HG02610 (cell line): ENCODE measurements around the gene CCL23.
"Not testable (repeated sequence)": the region's sequence is repeated elsewhere in the genome, so short reads cannot be mapped to it uniquely, and the experiment has no call there.

Experiments
- ATAC-seq: cut with Tn5 transposase; IDR thresholded peaks from one replicate; pipeline ENCODE4 v1.9.1; 2021; ENCODE audit warnings: mild to moderate bottlenecking, moderate library complexity; ENCODE audit not compliant: unreplicated experiment

CCL23 gene

DNA sequence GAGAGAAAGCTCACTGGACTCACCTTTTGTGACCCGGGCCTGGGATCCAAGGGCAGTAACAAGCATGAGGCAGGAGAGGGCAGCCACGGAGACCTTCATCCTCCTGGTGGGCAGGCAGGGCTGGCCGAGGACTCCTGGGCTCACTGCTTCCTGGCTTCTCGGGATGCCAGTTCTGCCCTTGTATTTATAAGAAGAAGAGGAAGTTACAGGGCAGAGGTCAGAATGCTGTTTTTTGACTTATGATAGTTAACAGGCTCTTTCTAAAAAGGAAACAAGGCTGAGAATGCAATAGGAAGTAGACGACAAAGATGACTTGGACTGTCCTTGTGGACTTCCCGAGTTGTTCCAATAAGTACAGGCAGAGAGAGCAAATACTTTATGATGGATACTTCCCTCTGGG lies at the start of gene CCL23:
Gene CCL23 (minus strand): TSS at position 174 of the 400 bp plus-strand sequence. CDS start 75 bp downstream, at position 99.
- ATAC-seq = no peak

GRCh38 chr17:36066365-36066985 lies 48.7 kb upstream of the CCL23 start:
- no peak for ATAC-seq

- no peak for ATAC-seq
Measured at GRCh38 chr17:36063786-36064541, 46.2 kb upstream of the CCL23 start, which contains the start of gene CCL18. TSS of gene CCL18 (plus strand) at chr17:36064272. CDS start at chr17:36064343, 71 bp downstream.

DNA sequence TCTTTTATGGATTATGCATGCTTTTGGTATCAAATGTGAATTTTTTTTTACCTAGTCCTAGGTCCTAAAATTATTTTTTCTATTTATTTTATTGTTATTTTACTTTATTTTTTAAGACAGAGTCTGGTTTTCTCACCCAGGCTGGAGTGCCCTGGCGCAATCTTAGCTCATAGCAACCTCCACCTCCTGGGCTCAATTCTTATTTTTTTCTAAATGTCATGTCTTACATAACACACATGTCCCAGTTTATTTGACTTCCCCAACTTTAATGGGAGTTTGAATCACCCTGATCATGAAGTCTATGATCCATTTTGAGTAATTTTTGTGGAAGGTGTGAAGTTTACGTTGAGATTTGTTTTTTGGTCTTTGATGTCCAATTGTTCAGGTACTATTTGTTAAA lies 43.0 kb upstream of the CCL23 start:
- ATAC-seq = no peak

GRCh38 chr17:36059406-36059805 lies 41.6 kb upstream of the CCL23 start:
- ATAC-seq = no peak

- ATAC-seq = no peak
Measured at GRCh38 chr17:36057911-36058310, 40.1 kb upstream of the CCL23 start.

DNA sequence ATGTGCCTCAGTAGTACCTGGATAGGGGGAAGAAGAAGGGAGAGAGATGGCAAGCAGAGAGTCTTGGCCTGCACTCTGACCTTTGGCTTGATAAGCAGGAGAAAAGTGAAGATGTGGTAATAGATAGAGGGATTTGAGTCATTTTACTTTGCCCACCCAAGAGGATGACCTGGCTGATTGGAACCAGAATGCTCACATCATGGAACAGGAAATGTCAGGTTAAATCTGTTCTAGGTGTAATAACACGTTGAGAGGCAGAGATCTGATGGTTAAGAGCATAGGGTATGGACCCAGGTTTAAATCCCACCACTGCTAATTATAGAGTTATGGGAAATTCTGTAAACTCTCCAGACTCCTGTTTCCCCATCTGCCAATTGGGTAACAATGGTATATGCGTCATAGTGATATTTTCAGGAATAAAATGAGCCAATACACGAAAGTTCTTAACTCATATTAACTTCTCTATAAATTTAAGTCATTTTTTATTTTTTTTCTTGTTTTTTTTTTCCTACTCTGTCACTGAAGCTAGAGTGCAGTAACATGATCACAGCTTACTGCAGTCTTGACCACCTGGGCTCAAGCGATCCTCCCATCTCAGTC lies 38.2 kb upstream of the CCL23 start:
- ATAC-seq = no peak

- no peak for ATAC-seq
Measured at GRCh38 chr17:36055171-36055570, 37.4 kb upstream of the CCL23 start.

- no peak for ATAC-seq
Measured at GRCh38 chr17:36049643-36050042, 31.9 kb upstream of the CCL23 start.

DNA sequence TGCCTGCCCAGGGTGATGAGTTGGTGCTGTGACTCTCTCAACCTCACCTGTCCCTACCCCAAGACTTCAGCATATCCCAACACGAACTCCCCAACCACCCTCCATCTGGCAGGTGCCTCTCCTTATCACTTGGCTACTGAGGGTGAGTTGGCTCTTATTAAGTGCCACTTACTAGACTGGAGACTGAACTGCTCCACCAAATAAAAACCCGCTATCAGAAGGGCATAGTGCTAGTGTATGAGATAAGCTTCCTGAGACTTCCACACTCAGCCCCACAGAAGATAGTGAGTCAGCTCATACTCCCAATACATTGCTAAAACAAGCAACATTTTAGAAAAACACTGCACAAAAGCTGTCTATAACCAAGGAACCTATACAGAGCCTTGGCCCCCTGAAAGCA lies 30.3 kb upstream of the CCL23 start:
- no peak for ATAC-seq

- ATAC-seq = no peak
Measured at GRCh38 chr17:36036235-36036634, 18.5 kb upstream of the CCL23 start.

DNA sequence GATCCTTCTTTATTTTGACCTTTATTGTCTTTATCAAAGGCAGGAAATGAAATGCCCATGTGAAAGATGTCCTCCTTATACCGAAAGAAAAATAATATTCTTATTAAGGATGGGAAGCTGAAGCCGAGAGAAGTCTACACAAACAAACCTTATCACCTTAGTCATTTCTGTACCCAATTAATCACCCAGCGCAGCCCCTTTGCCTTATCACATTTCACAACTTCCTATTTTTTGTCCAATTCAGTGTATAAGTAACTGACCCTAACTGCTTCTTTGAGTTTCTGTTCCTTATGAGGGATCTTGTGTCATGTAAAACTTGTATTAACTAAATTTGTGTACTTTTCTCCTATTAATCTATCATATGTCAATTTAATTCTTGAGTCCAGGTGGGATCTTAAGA lies 16.4 kb upstream of the CCL23 start:
- no peak for ATAC-seq

GRCh38 chr17:36030956-36031355 lies 13.2 kb upstream of the CCL23 start:
- no peak for ATAC-seq

DNA sequence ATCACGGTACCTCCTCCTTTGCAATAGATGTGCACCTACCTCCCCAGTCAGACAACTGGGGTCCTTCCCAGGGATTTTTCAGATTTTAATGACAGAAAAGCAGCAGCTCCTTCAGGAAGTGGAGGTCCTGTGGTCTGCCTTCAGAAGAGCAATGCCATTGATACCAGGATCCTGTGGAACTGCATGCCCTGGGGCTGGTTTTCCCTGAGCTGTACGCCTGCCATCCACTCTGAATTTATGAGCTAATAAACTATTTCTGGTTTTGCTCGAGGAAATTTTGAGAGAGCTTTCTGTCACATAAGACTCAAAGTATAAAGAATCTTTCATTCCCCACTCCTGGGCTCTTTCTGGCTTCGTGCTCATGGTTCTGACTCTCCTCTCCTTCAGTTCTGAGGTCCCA lies 10.0 kb upstream of the CCL23 start:
- ATAC-seq = no peak

GRCh38 chr17:36024106-36024869 lies 6.5 kb upstream of the CCL23 start:
- no peak for ATAC-seq

GRCh38 chr17:36019423-36019822 lies 1.7 kb upstream of the CCL23 start:
- ATAC-seq = no peak

DNA sequence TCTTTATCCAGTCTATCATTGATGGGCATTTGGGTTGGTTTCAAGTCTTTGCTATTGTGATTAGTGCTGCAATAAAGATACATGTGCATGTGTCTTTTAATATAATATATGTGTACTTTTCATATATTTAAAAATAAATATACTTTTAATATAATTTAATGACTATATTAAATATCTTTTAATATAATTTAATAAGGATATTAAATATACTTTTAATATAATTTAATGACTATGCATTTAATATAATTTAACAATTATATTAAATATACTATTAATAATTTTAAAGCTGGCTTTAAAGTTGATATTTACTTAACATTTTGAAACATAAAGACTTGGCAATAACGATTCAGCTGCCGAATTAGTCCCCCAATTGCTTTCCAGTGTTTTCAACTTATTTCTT lies 1.2 kb downstream of the CCL23 start:
- no peak for ATAC-seq

- not testable (repeated sequence) for ATAC-seq
Measured at GRCh38 chr17:36015895-36016294, 1.9 kb downstream of the CCL23 start.

GRCh38 chr17:36014946-36015345 lies 2.8 kb downstream of the CCL23 start:
- ATAC-seq = no peak

DNA sequence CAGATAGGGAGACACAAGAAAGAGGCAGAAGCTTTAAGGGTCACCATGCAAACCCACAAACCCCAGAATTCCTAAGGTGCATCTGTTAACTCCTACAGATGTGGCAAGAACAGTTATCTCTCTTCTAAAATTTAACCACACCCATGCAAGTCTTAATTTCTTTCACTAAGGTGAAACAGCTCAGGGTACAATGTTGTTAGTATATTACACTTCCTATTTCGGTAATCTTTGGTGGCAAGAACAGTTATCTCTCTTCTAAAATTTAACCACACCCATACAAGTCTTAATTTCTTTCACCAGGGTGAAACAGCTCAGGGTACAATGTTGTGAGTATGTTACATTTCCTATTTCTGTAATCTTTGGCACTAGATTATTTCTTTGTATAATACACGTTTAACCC lies 6.6 kb downstream of the CCL23 start:
- no peak for ATAC-seq

GRCh38 chr17:36008998-36009665 lies 8.6 kb downstream of the CCL23 start:
- ATAC-seq = no peak
